Muscle layer of colon (tissue), 2 donors: ENCODE data around the gene GRID2.

ENCODE experiments used
- H3K27ac ChIP-seq: one replicate; pipeline ENCODE4 v1.7.0; 2013; ENCODE audit warnings: low read depth, mild to moderate bottlenecking, low read length, moderate library complexity
- H3K27me3 ChIP-seq, 2 donors: one replicate each; pipeline ENCODE4 v1.7.0; 2013; ENCODE audit warnings: low read length in 2 of 2, mild to moderate bottlenecking in 2 of 2; ENCODE audit not compliant: insufficient read depth in 2 of 2, control insufficient read depth in 1 of 2
- H3K36me3 ChIP-seq: one replicate; pipeline ENCODE4 v1.7.0; 2013; ENCODE audit warnings: mild to moderate bottlenecking, low read length; ENCODE audit not compliant: insufficient read depth
- H3K4me1 ChIP-seq: one replicate; pipeline ENCODE4 v1.7.0; 2013; ENCODE audit warnings: mild to moderate bottlenecking, low read length; ENCODE audit not compliant: insufficient read depth
- H3K4me3 ChIP-seq, 2 donors: one replicate each; pipeline ENCODE4 v1.7.0; 2013; ENCODE audit warnings: low read length in 2 of 2, low read depth in 1 of 2, mild to moderate bottlenecking in 1 of 2, moderate library complexity in 1 of 2
- H3K9ac ChIP-seq: one replicate; pipeline ENCODE4 v1.7.0; 2013; ENCODE audit warnings: low read length
- H3K9me3 ChIP-seq: one replicate; pipeline ENCODE4 v1.7.0; 2013; ENCODE audit warnings: mild to moderate bottlenecking, low read length
- donor health status: abdominal sarcoma.
- donor health status: Adenocarcinoma of cecum.

GRID2 gene

DNA sequence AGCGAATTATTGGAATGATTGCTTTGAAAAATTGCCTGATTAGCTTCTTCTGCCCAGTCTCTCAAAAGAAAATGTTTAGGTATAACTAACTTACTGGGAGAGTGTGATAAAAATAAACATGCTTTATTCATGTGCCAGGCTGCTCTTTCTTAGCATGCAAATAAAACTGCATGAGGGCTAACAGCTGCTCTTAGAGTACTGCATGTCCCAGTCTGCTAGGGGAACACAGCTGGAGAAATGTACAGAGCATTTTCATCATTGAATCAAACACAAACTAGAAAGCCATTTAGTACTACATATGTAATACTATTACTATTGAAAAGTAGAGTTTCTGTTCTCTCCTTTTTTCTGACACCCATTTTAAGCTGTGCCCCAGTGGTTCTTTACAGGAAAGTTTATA, 726.0 kb downstream of the GRID2 start:
- Histone ChIP-seq H3K27me3 (no peaks in the 10 kb centered on the region), H3K36me3 (no peaks in the 10 kb centered on the region), H3K9me3 (no peaks in the 10 kb centered on the region), H3K4me3 (no peak overlapping the region), H3K27ac (no peak overlapping the region), H3K9ac (no peak overlapping the region), H3K4me1 (no peaks in the 10 kb centered on the region)

DNA sequence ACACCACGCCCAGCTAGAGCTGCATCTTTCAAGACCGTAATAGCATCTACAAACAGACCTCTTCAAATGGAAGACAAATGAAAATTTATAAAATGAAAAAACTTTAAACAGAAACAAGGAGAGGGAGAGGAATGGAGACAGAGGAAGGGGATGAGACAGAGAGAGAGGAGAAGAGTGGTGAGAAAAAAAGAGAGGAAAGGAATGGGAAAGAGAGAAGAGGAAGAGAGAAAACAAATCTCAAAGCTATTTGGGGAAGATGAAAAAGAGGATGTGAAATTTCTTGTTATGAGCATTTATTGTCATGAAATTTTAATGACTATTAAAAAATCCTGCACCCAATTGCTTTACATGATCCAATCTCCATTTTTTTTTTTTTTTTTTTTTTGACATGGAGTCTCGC, 726.9 kb downstream of the GRID2 start:
- no peaks in the 10 kb centered on the region for H3K36me3 ChIP-seq
- no peaks in the 10 kb centered on the region for H3K27me3 ChIP-seq
- no peak overlapping the region for H3K4me3 ChIP-seq
- H3K9me3 ChIP-seq = no peaks in the 10 kb centered on the region
- H3K27ac ChIP-seq = no peak overlapping the region
- H3K4me1 ChIP-seq = no peaks in the 10 kb centered on the region
- H3K9ac ChIP-seq = no peak overlapping the region

DNA sequence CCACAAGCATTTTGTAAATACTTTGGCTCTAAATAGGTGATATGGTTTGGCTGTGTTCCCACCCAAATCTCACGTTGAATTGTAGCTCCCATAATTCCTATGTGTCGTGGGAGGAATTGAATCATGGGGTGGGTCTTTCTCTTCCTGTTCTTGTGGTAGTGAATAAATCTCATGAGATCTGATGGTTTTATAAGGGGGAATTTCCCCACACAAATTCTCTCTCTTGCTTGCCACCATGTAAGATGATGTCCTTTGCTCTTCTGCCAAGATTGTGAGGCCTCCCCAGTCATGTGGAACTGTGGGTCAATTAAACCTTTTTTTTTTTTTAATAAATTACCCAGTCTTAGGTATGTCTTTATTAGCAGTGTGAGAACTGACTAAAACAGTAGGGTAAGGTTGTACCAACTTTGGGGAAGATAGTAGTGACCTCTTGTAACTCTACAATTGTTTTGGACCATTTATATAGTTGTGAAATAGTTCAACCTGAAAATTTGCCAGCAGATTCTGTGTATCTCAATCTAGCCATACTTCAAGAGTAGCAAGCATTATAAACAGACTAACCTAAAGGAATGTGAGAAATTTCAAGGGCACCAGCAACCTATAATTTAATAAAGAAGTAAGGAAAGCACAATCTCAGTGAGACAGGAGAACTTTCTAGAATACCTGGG, 727.8 kb downstream of the GRID2 start:
- Histone ChIP-seq H3K27ac (no peak overlapping the region), H3K4me1 (no peaks in the 10 kb centered on the region), H3K9ac (no peak overlapping the region), H3K36me3 (no peaks in the 10 kb centered on the region), H3K27me3 (no peaks in the 10 kb centered on the region), H3K4me3 (no peak overlapping the region), H3K9me3 (no peaks in the 10 kb centered on the region)

DNA sequence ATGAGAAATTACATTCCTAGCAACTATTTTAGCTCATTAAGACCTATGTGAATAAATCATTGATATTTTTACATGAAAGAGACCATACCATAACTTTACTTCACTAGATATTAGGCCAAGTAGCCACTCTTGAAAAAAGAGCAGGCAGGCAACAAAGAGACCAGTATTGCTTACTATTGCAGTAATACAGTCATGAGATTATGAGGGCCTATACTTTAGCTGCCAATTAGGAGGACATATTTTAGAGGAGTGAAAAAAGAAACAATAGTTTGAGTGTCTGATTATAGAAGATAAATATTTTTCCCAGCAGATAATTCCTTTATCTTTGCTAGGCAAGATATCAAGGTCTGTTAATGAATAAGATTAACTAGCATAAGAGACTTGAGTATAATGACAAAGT, 739.0 kb downstream of the GRID2 start:
- Histone ChIP-seq H3K27ac (no peak overlapping the region), H3K27me3 (no peaks in the 10 kb centered on the region), H3K4me3 (no peak overlapping the region), H3K4me1 (no peaks in the 10 kb centered on the region), H3K36me3 (no peaks in the 10 kb centered on the region), H3K9ac (no peak overlapping the region), H3K9me3 (no peaks in the 10 kb centered on the region)

DNA sequence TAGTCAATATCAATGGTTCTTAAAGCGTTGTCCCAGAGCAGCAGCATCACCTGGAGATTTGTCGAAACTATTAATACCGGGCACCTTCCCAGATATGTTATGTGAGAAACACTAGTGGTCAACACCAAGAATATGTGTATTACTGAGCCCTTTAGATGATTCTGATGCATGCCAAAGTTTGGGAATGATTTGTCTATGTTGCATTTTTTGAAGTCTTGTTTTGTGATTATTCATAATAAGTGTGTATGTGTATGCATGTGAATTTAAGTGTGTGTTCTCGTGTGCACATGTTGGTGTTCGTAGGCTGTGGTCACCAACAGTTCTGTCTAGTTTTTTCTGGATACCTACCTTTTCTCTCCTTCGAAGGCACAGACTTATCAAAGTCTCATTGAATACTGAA, 749.4 kb downstream of the GRID2 start:
- no peak overlapping the region for H3K27ac ChIP-seq
- H3K4me3 ChIP-seq = no peak overlapping the region
- no peak overlapping the region for H3K9ac ChIP-seq
- H3K4me1 ChIP-seq = no peaks in the 10 kb centered on the region
- no peaks in the 10 kb centered on the region for H3K27me3 ChIP-seq
- H3K36me3 ChIP-seq = no peaks in the 10 kb centered on the region
- H3K9me3 ChIP-seq = no peaks in the 10 kb centered on the region

DNA sequence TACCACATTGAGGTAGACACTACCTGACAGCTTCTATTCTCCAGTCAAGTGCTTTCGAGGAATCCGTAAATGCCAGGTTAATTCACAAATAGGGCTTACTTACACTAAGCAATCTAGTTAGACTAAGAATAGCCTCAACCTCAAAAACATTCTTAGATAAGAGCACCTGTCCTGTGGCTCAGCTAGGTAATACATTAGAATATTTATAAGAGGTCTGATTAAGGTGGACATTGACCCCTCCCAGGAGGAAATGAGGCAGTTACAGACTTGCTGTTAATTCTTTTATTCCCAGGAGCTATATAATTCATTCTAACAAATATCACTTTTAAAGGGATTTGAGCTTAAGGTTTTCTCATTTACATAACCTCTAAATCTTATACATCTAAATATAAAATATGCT, 758.1 kb downstream of the GRID2 start:
- Histone ChIP-seq H3K9me3 (no peaks in the 10 kb centered on the region), H3K36me3 (no peaks in the 10 kb centered on the region), H3K27me3 (no peaks in the 10 kb centered on the region), H3K9ac (no peak overlapping the region), H3K4me1 (no peaks in the 10 kb centered on the region), H3K27ac (no peak overlapping the region), H3K4me3 (no peak overlapping the region)

DNA sequence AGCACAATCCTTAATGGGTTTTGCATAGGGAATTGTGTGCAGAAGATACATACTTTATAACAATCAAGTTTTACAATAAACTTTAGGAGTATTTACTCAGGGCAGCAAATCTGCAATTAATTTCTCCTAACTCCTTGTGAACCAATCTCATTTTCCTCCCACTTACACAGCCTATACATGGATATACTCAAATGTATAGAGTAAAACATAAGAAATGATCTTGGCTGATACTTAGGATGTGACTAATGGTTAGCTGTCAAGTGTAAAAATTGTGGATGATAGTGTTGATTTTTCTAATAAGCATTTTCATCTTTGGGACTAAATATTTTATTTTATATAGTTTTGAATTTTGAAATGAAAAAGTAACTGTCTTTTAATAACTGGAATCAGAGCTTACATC, 759.6 kb downstream of the GRID2 start:
- no peak overlapping the region for H3K27ac ChIP-seq
- no peaks in the 10 kb centered on the region for H3K4me1 ChIP-seq
- no peaks in the 10 kb centered on the region for H3K9me3 ChIP-seq
- no peak overlapping the region for H3K4me3 ChIP-seq
- no peaks in the 10 kb centered on the region for H3K27me3 ChIP-seq
- H3K9ac ChIP-seq = no peak overlapping the region
- no peaks in the 10 kb centered on the region for H3K36me3 ChIP-seq

DNA sequence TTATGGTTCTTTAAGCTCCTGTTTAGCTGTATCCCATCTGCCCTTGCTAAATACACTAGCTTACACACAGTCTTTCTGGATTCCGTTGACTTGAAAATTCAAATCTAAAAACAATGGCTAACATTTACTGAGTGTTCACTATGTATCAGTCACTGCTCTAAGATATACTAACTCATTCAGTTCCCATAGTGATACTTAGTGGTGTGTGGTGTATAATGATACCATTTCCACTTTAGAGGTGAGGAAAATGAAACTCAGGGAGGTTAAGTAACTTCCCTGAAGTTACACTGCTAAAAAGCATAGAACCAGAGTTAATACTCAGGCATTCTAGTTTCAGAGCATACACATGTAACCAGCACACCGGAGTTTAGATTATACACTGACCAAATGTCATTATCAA, 762.0 kb downstream of the GRID2 start:
- H3K9ac ChIP-seq = no peak overlapping the region
- H3K27ac ChIP-seq = no peak overlapping the region
- no peaks in the 10 kb centered on the region for H3K4me1 ChIP-seq
- H3K36me3 ChIP-seq = no peaks in the 10 kb centered on the region
- H3K9me3 ChIP-seq = no peaks in the 10 kb centered on the region
- H3K27me3 ChIP-seq = no peaks in the 10 kb centered on the region
- no peak overlapping the region for H3K4me3 ChIP-seq

DNA sequence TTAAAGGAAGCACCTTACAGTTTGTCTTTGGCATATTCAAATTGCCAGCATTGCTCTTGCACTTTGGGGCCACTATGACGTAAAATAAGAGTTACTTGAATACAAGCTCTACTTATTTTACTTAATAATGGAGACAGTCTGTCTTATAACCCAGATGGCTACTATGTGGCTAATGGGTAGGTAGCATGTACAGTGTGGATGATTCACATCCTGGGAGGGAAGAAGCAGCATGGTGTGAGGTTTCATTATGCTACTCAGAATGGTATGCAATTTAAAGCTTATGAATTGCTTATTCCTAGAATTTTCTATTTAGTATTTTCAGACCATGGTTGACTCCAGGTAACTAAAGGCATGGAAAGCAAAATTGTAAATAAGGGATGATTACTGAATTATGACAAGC, 763.0 kb downstream of the GRID2 start:
- no peaks in the 10 kb centered on the region for H3K9me3 ChIP-seq
- H3K36me3 ChIP-seq = no peaks in the 10 kb centered on the region
- H3K27ac ChIP-seq = no peak overlapping the region
- no peaks in the 10 kb centered on the region for H3K4me1 ChIP-seq
- H3K4me3 ChIP-seq = no peak overlapping the region
- no peak overlapping the region for H3K9ac ChIP-seq
- no peaks in the 10 kb centered on the region for H3K27me3 ChIP-seq

DNA sequence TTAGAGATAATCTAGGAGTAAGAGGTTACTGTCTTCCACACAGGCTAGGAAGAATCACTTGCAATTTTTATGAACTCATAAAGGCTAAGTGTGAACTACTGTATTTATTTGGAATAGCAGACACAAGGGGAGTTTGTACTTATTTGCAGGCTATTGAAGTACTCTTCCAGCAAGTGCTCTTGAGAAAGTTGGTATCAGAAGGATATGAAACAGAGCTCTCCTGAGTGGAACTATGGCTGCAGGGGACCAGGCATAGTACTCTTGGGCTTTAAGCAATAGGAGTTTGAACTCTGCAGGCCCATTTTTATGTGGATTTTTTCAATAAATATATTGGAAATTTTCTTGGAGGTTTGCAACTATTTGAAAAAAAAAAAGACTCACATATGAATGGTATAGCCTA, 768.5 kb downstream of the GRID2 start:
- H3K9me3 ChIP-seq = no peaks in the 10 kb centered on the region
- no peak overlapping the region for H3K4me3 ChIP-seq
- H3K27me3 ChIP-seq = no peaks in the 10 kb centered on the region
- H3K27ac ChIP-seq = no peak overlapping the region
- no peak overlapping the region for H3K9ac ChIP-seq
- no peaks in the 10 kb centered on the region for H3K36me3 ChIP-seq
- H3K4me1 ChIP-seq = no peaks in the 10 kb centered on the region

DNA sequence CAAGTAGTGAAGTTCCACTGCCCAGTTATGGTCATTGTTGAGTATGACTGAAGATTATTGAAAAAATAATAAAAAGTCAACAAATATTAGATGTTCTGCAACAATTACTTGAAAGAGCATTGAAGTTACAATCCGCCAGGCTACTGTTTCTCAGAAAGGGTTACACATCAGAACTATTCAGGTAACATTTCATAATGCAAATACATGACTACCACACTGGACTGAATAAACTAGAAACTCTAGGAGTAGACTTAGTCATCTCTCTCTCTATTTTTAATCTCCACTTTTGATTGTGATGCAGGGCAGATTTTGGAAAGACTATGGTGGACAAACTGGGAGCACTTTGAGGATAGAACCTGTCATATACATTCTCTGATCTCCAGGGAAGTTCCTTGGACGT, 776.5 kb downstream of the GRID2 start:
- H3K36me3 ChIP-seq = no peaks in the 10 kb centered on the region
- no peak overlapping the region for H3K27ac ChIP-seq
- H3K9ac ChIP-seq = no peak overlapping the region
- H3K4me1 ChIP-seq = no peaks in the 10 kb centered on the region
- H3K9me3 ChIP-seq = no peaks in the 10 kb centered on the region
- no peak overlapping the region for H3K4me3 ChIP-seq
- H3K27me3 ChIP-seq = no peaks in the 10 kb centered on the region

DNA sequence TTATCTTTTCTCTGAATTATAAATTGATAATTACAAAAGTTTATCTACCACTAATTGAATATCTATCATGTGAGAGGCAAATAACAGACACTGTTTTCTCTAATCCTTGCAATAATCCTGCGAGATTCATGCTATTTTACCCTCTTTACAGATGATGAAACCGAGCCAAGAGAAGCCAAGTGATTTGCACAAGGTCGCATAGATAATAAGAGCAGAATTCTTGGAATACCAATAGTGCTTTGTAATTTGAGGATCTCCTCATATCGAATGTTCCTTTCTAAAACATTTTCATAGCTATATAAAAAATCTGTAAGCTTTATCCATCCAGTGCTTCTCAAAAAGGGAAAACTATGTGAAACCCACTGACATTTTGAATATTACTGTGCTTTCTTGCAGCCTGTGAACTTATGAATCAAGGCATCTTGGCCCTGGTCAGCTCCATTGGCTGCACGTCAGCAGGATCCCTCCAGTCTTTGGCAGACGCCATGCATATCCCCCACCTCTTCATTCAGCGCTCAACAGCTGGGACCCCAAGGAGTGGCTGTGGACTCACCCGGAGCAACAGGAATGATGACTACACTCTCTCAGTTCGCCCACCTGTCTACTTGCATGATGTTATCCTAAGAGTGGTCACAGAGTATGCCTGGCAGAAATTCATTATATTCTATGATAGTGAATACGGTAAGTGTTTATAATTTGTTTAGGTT, 781.0 kb downstream of the GRID2 start:
- Histone ChIP-seq H3K27me3 (no peaks in the 10 kb centered on the region), H3K36me3 (no peaks in the 10 kb centered on the region), H3K4me3 (no peak overlapping the region), H3K9ac (no peak overlapping the region), H3K9me3 (no peaks in the 10 kb centered on the region), H3K27ac (no peak overlapping the region), H3K4me1 (no peaks in the 10 kb centered on the region)
